HEK293 (cell line): ENCODE measurements around the gene MBLAC2.

Source experiments
- CTCF ChIA-PET: fragments of 350-600 bp; formaldehyde crosslinking; extraction: SDS; loops from one replicate; lab custom pipeline; 2021; ENCODE audit warnings: antibody characterized with exemption; lab: Yijun Ruan, JAX
- POLR2A ChIA-PET: fragments of 300-600 bp; formaldehyde crosslinking; extraction: SDS; loops from one replicate; lab custom pipeline; 2020; ENCODE audit warnings: antibody characterized with exemption, inconsistent platforms; lab: Yijun Ruan, JAX
- H3K27ac ChIP-seq: fragments of 200-500 bp; sonication (Bioruptor generic); 2 replicates; pipeline ENCODE4 v1.5.1; 2014; ENCODE audit warnings: low read depth, low read length, control low read depth, inconsistent platforms; ENCODE audit errors: extremely low read depth
- H3K36me3 ChIP-seq, 2 experiments: fragments of 200-500 bp in 1 of 2; sonication (Bioruptor generic) in 1 of 2; 1 replicate in 1 of 2; 2 replicates in 1 of 2; pipeline ENCODE4 v1.5.1; 2014 to 2017; ENCODE audit warnings: inconsistent platforms in 2 of 2, low read length in 2 of 2; ENCODE audit not compliant: control insufficient read depth in 2 of 2, insufficient read depth in 1 of 2
- H3K4me1 ChIP-seq: fragments of 200-500 bp; sonication (Bioruptor generic); 2 replicates; pipeline ENCODE4 v1.5.1; 2014; ENCODE audit warnings: mild to moderate bottlenecking, low read length, inconsistent platforms; ENCODE audit not compliant: control insufficient read depth, insufficient read depth
- H3K4me3 ChIP-seq: 2 replicates; pipeline ENCODE4 v1.5.1; 2011; ENCODE audit warnings: low read depth, mild to moderate bottlenecking, control low read depth, low read length, moderate library complexity
- H3K9me3 ChIP-seq: fragments of 200-500 bp; sonication (Bioruptor generic); 2 replicates; pipeline ENCODE4 v1.5.1; 2014; ENCODE audit warnings: low read depth, low read length, inconsistent platforms; ENCODE audit not compliant: control insufficient read depth, insufficient read depth
- GFI1B ChIP-seq: fragments of 450-650 bp; formaldehyde crosslinking; IDR thresholded peaks from 2 replicates; pipeline ENCODE4 v1.5.1; 2016; ENCODE audit warnings: missing biosample characterization, missing genetic modification characterization
- IKZF3 ChIP-seq: fragments of 450-650 bp; IDR thresholded peaks from 2 replicates; pipeline ENCODE4 v1.5.0; 2018; ENCODE audit warnings: missing biosample characterization, mild to moderate bottlenecking, missing genetic modification characterization, moderate library complexity
- KLF9 ChIP-seq: fragments of 450-650 bp; formaldehyde crosslinking; IDR thresholded peaks from 2 replicates; pipeline ENCODE4 v1.5.1; 2016; ENCODE audit warnings: missing biosample characterization, missing genetic modification characterization, low read depth
- MYNN ChIP-seq: fragments of 450-650 bp; formaldehyde crosslinking; IDR thresholded peaks from 2 replicates; pipeline ENCODE4 v1.5.1; 2016; ENCODE audit warnings: missing biosample characterization, missing genetic modification characterization, borderline replicate concordance
- MZF1 ChIP-seq: fragments of 450-650 bp; formaldehyde crosslinking; IDR thresholded peaks from 2 replicates; pipeline ENCODE4 v1.5.1; 2017; ENCODE audit warnings: missing biosample characterization, missing genetic modification characterization, borderline replicate concordance
- SCRT2 ChIP-seq: fragments of 450-650 bp; formaldehyde crosslinking; IDR thresholded peaks from 2 replicates; pipeline ENCODE4 v1.5.1; 2016; ENCODE audit warnings: missing biosample characterization, missing genetic modification characterization
- TRIM28 ChIP-seq: IDR thresholded peaks from 2 replicates; pipeline ENCODE4 v1.6.1; 2011; ENCODE audit warnings: low read length, control low read depth, borderline replicate concordance
- YY1 ChIP-seq: fragments of 450-650 bp; formaldehyde crosslinking; IDR thresholded peaks from 2 replicates; pipeline ENCODE4 v1.5.1; 2018; ENCODE audit warnings: missing biosample characterization, missing genetic modification characterization
- ZBTB1 ChIP-seq: fragments of 450-650 bp; formaldehyde crosslinking; IDR thresholded peaks from 2 replicates; pipeline ENCODE4 v1.5.1; 2016; ENCODE audit warnings: missing biosample characterization, missing genetic modification characterization
- ZBTB20 ChIP-seq: fragments of 450-650 bp; formaldehyde crosslinking; IDR thresholded peaks from 2 replicates; pipeline ENCODE4 v1.5.1; 2016; ENCODE audit warnings: missing biosample characterization, missing genetic modification characterization
- ZBTB7A ChIP-seq: fragments of 450-650 bp; formaldehyde crosslinking; IDR thresholded peaks from 2 replicates; pipeline ENCODE4 v1.5.1; 2016; ENCODE audit warnings: low read depth, missing biosample characterization, missing genetic modification characterization
- ZFP3 ChIP-seq: fragments of 450-650 bp; formaldehyde crosslinking; IDR thresholded peaks from 2 replicates; pipeline ENCODE4 v1.5.1; 2016; ENCODE audit warnings: low read depth, missing biosample characterization, missing genetic modification characterization
- ZFP41 ChIP-seq: fragments of 450-650 bp; formaldehyde crosslinking; IDR thresholded peaks from 2 replicates; pipeline ENCODE4 v1.5.1; 2016; ENCODE audit warnings: missing biosample characterization, missing genetic modification characterization, borderline replicate concordance
- ZNF121 ChIP-seq: fragments of 450-650 bp; formaldehyde crosslinking; IDR thresholded peaks from 2 replicates; pipeline ENCODE4 v1.5.1; 2016; ENCODE audit warnings: missing biosample characterization, missing genetic modification characterization
- ZNF146 ChIP-seq: fragments of 450-650 bp; formaldehyde crosslinking; IDR thresholded peaks from 2 replicates; pipeline ENCODE4 v1.5.1; 2016; ENCODE audit warnings: missing biosample characterization, missing genetic modification characterization
- ZNF2 ChIP-seq: fragments of 450-650 bp; formaldehyde crosslinking; IDR thresholded peaks from 2 replicates; pipeline ENCODE4 v1.5.1; 2016; ENCODE audit warnings: missing biosample characterization, missing genetic modification characterization
- ZNF221 ChIP-seq: fragments of 450-650 bp; formaldehyde crosslinking; IDR thresholded peaks from 2 replicates; pipeline ENCODE4 v1.5.1; 2017; ENCODE audit warnings: missing biosample characterization, missing genetic modification characterization, borderline replicate concordance
- ZNF223 ChIP-seq: fragments of 450-650 bp; formaldehyde crosslinking; IDR thresholded peaks from 2 replicates; pipeline ENCODE4 v1.5.1; 2016; ENCODE audit warnings: missing biosample characterization, missing genetic modification characterization
- ZNF239 ChIP-seq: fragments of 450-650 bp; formaldehyde crosslinking; IDR thresholded peaks from 2 replicates; pipeline ENCODE4 v1.5.1; 2016; ENCODE audit warnings: missing biosample characterization, missing genetic modification characterization
- ZNF280C ChIP-seq: fragments of 450-650 bp; formaldehyde crosslinking; IDR thresholded peaks from 2 replicates; pipeline ENCODE4 v1.5.1; 2016; ENCODE audit warnings: missing biosample characterization, missing genetic modification characterization
- ZNF335 ChIP-seq: fragments of 450-650 bp; formaldehyde crosslinking; conservative IDR thresholded peaks from 2 replicates; pipeline ENCODE4 v1.5.1; 2016; ENCODE audit warnings: missing biosample characterization, missing genetic modification characterization
- ZNF398 ChIP-seq: fragments of 450-650 bp; formaldehyde crosslinking; IDR thresholded peaks from 2 replicates; pipeline ENCODE4 v1.5.1; 2017; ENCODE audit warnings: missing biosample characterization, missing genetic modification characterization
- ZNF510 ChIP-seq: fragments of 450-650 bp; formaldehyde crosslinking; IDR thresholded peaks from 2 replicates; pipeline ENCODE4 v1.5.1; 2018; ENCODE audit warnings: mild to moderate bottlenecking, missing genetic modification characterization, missing biosample characterization; ENCODE audit not compliant: insufficient replicate concordance
- ZNF544 ChIP-seq: fragments of 450-650 bp; formaldehyde crosslinking; IDR thresholded peaks from 2 replicates; pipeline ENCODE4 v1.5.0; 2017; ENCODE audit warnings: missing biosample characterization, missing genetic modification characterization
- ZNF560 ChIP-seq: fragments of 450-650 bp; formaldehyde crosslinking; IDR thresholded peaks from 2 replicates; pipeline ENCODE4 v1.5.1; 2017; ENCODE audit warnings: missing biosample characterization, missing genetic modification characterization, borderline replicate concordance
- ZNF571 ChIP-seq: fragments of 450-650 bp; formaldehyde crosslinking; IDR thresholded peaks from 2 replicates; pipeline ENCODE4 v1.5.0; 2017; ENCODE audit warnings: missing biosample characterization, missing genetic modification characterization
- ZNF677 ChIP-seq: fragments of 450-650 bp; IDR thresholded peaks from 2 replicates; pipeline ENCODE4 v1.5.0; 2018; ENCODE audit warnings: missing biosample characterization, mild to moderate bottlenecking, missing genetic modification characterization, moderate library complexity
- ZNF76 ChIP-seq: fragments of 450-650 bp; formaldehyde crosslinking; IDR thresholded peaks from 2 replicates; pipeline ENCODE4; 2016; ENCODE audit warnings: low read depth, missing biosample characterization, missing genetic modification characterization, borderline replicate concordance
- ZNF792 ChIP-seq: fragments of 450-650 bp; formaldehyde crosslinking; IDR thresholded peaks from 2 replicates; pipeline ENCODE4 v1.5.1; 2016; ENCODE audit warnings: missing biosample characterization, missing genetic modification characterization
- ZSCAN16 ChIP-seq: fragments of 450-650 bp; formaldehyde crosslinking; IDR thresholded peaks from 2 replicates; pipeline ENCODE4 v1.5.1; 2016; ENCODE audit warnings: missing biosample characterization, missing genetic modification characterization

Gene MBLAC2

GRCh38 chr5:90495146-90495545 lies 20.6 kb upstream of the MBLAC2 start:
- Histone ChIP-seq H3K9me3 (no peaks in the 10 kb centered on the region), H3K36me3 (peaks cover 0 to 4% of the 10 kb centered on the region in 2 experiments; a peak in 1 of 3 replicates), H3K4me1 (no peaks in the 10 kb centered on the region), H3K4me3 (no peak overlapping the region), H3K27ac (no peak overlapping the region)
- POLR2A ChIA-PET = no interaction called here
- CTCF ChIA-PET = no interaction called here
- TF ChIP-seq ZNF510 (tag by site-specific recombination) (no peak), ZNF280C (tag by site-specific recombination) (no peak), MZF1 (tag by site-specific recombination) (no peak), ZNF76 (no peak), ZSCAN16 (no peak), ZNF221 (tag by site-specific recombination) (no peak), TRIM28 (no peak), GFI1B (no peak), ZBTB20 (tag by site-specific recombination) (no peak), ZNF560 (no peak)

- POLR2A ChIA-PET = no interaction called here
- Histone ChIP-seq H3K9me3 (no peaks in the 10 kb centered on the region), H3K36me3 (peaks cover 0 to 4% of the 10 kb centered on the region in 2 experiments; a peak in 1 of 3 replicates), H3K27ac (no peak overlapping the region), H3K4me3 (no peak overlapping the region), H3K4me1 (no peaks in the 10 kb centered on the region)
- CTCF ChIA-PET = no interaction called here
- TF ChIP-seq ZNF677 (tag by site-specific recombination) = no peak
- TF ChIP-seq ZNF146 = peak; percentile 81; the same call in 1 of the 2 replicates
Measured at GRCh38 chr5:90494043-90494442, 19.5 kb upstream of the MBLAC2 start.

- H3K4me3 ChIP-seq = no peak overlapping the region
- CTCF ChIA-PET = interaction anchor here (1.3 kb wide), 1 partner anchor 14 kb away, joined by 3 read pairs; the partner anchor contains the start of genes MBLAC2 and POLR3G
- H3K4me1 ChIP-seq = peaks cover 4% of the 10 kb centered on the region; the same call in 1 of the 2 replicates
- POLR2A ChIA-PET = interaction anchor here (0.5 to 1.2 kb wide), 2 partner anchors 14 to 892 kb away, joined by 3 to 4 read pairs; partner anchors contain the start of genes MBLAC2 and POLR3G
- H3K9me3 ChIP-seq = no peaks in the 10 kb centered on the region
- peaks cover 4 to 6% of the 10 kb centered on the region in 2 experiments; a peak in 2 of 3 replicates for H3K36me3 ChIP-seq
- no peak overlapping the region for H3K27ac ChIP-seq
- TF ChIP-seq ZNF223 (tag by site-specific recombination) = no peak
- no peak for TF ChIP-seq ZNF677 (tag by site-specific recombination)
- no peak for TF ChIP-seq ZNF2 (tag by site-specific recombination)
- TF ChIP-seq MYNN = no peak
- TF ChIP-seq ZFP3 (tag by site-specific recombination) = no peak
- no peak for TF ChIP-seq IKZF3
- TF ChIP-seq YY1 (tag by site-specific recombination) = no peak
- TF ChIP-seq ZNF398 (tag by site-specific recombination) = peak; percentile 29; the same call in 1 of the 2 replicates
- TF ChIP-seq ZNF792 (tag by site-specific recombination) = no peak
- no peak for TF ChIP-seq KLF9
- no peak for TF ChIP-seq ZBTB7A (tag by site-specific recombination)
- TF ChIP-seq ZNF239 (tag by site-specific recombination) = no peak
- TF ChIP-seq ZNF335 (tag by site-specific recombination) = 0 out of 2 replicates have a peak, but pooled peaks have one; percentile 26
- no peak for TF ChIP-seq ZNF121 (tag by site-specific recombination)
- no peak for TF ChIP-seq ZBTB1
- TF ChIP-seq SCRT2 (tag by site-specific recombination) = no peak
- no peak for TF ChIP-seq ZNF571 (tag by site-specific recombination)
- no peak for TF ChIP-seq ZFP41
- no peak for TF ChIP-seq ZNF544 (tag by site-specific recombination)
Measured at GRCh38 chr5:90488791-90489190, 14.2 kb upstream of the MBLAC2 start.
